WI38 (cell line): ENCODE results near the gene PLAGL2.

Experiments used
- H3K4me3 ChIP-seq: 2 replicates; pipeline ENCODE4 v1.5.1; 2011; ENCODE audit warnings: low read depth, mild to moderate bottlenecking, control low read depth, low read length
- TF ChIP-seq, protein P1 (sequence below): IDR thresholded peaks from 2 replicates; pipeline ENCODE4 v1.5.1; 2012; ENCODE audit warnings: low read depth, mild to moderate bottlenecking, control low read depth, low read length

The PLAGL2 gene

DNA sequence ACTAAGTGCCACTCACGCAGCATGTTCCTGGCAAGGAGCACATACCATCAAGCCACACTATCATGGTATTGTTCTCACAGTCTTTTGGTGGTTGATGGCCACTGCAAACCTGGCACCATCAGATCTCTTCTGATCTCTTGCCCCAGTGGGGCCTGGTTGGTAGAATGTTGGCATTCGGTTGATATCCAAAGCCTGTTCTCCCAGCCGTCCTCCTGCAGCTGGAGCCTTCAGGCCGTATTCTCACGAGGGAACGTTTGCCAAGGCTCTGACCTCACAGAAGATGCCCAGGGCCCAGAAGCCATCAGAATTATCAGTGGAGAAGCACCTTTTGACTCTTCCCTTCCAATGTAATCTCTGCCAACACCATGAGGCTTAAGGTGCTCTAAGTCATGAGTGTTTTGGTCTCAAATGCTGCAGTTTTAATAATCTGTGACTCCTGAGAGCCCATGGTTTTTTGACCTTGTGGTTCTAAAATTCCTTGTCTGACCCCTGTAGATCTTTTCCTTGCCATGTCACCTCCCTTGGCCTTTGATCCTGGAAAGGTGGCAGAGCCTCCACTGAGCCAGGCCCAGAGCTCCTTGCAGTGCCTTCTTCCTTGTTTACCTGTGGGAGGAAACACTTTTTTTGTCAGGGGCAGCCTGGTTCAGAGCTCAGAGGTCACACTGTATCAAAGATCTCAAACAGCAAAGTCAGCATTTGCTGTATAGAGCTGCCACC, 27.9 kb upstream of the PLAGL2 start:
- TF ChIP-seq, protein P1, sequence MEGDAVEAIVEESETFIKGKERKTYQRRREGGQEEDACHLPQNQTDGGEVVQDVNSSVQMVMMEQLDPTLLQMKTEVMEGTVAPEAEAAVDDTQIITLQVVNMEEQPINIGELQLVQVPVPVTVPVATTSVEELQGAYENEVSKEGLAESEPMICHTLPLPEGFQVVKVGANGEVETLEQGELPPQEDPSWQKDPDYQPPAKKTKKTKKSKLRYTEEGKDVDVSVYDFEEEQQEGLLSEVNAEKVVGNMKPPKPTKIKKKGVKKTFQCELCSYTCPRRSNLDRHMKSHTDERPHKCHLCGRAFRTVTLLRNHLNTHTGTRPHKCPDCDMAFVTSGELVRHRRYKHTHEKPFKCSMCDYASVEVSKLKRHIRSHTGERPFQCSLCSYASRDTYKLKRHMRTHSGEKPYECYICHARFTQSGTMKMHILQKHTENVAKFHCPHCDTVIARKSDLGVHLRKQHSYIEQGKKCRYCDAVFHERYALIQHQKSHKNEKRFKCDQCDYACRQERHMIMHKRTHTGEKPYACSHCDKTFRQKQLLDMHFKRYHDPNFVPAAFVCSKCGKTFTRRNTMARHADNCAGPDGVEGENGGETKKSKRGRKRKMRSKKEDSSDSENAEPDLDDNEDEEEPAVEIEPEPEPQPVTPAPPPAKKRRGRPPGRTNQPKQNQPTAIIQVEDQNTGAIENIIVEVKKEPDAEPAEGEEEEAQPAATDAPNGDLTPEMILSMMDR: no peak
- no peak overlapping the region for H3K4me3 ChIP-seq

DNA sequence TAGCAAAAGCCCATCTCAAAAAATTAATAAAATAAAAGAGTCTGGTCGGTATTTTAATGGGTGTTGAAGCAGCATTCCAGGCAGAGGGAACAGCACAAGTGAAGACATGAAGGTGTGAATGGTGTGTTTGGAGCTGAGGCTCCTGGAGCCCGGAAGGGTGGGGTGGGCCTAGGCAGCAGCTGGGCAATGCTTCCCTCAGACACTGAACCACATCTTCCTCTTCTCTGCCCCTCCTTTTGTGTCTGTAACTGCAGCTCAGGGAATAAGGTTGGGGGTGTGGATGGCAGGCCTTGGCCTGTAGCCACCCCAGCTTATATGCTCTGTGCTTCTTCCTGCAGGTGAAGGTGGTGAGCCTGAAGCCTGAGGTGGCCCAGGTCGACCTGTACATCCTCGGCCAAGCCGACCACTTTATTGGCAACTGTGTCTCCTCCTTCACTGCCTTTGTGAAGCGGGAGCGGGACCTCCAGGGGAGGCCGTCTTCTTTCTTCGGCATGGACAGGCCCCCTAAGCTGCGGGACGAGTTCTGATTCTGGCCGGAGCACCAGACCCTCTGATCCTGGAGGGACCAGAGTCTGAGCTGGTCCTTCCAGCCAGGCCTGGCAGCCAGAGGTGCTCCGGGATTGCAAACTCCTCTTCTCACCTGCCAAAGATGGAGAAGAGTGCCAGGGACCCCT, 26.7 kb upstream of the PLAGL2 start:
- H3K4me3 ChIP-seq: no peak overlapping the region
- TF ChIP-seq, protein P1: no peak

DNA sequence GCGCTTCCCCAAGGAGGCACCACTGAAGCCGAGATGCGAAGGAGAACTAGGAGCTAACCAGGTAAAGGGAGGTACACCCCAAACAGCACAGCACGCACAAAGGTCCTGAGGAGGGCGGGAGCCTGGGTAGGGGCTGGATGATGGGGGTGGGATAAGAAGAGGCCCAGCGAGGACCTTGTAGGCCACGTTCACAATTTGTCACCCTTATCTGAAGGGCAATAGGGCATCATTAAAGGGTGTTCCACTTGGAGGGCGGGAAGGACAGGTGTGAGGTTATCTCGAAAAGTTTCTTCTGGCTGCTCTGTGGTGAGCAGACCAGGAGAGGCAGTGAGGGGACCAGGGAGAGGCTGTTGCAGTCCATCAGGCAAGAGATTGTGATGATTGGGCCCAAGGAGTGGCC, 25.7 kb upstream of the PLAGL2 start:
- no peak overlapping the region for H3K4me3 ChIP-seq
- TF ChIP-seq, protein P1: no peak

DNA sequence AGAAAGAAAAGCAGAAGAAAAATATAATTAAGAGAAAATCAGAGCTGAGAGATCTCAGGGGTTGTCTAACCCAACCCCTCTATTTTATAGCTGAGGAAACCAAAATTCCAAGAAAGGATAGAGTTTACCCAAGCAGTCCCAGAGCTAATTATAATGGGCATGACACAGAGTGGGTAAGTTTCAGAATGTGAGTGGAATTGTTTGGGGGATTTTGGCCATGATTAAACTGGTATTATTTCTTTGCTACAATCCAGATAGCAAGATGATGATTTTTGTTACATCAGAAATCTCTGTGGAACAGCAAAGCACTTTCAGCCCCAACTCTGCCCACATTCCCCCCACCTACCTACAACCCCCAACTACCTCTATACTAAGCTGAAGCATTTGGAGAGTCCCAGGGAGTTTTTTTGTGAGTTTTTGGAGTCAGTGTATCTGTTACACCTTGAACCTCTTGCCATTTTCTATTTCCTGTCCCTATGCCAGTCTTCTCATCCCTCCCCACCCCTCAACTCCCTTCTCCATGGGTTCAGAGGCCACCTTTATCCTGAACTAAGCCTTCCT, 24.9 kb upstream of the PLAGL2 start:
- TF ChIP-seq, protein P1: no peak

DNA sequence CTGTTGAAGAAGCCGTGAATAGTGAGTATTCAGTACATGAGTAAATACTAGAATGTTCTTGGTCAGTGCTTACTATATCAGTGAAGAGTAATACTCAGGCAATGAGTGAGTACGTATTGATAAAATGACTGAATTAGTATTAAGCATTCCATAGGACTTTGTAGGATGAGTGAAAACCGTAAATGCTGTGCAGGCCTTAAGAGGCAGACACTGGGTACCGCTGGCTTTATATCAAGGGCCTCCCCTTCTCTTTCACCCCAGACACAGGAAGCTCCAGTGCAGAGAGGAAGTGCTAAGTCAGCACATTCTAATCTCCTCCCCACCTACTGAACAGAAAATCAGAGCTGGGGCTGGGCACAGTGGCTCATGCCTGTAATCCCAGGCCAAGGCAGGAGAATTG, 24.3 kb upstream of the PLAGL2 start:
- H3K4me3 ChIP-seq: no peak overlapping the region

More for the DNA sequence above, 24.9 kb upstream of the PLAGL2 start:
- no peak overlapping the region for H3K4me3 ChIP-seq

DNA sequence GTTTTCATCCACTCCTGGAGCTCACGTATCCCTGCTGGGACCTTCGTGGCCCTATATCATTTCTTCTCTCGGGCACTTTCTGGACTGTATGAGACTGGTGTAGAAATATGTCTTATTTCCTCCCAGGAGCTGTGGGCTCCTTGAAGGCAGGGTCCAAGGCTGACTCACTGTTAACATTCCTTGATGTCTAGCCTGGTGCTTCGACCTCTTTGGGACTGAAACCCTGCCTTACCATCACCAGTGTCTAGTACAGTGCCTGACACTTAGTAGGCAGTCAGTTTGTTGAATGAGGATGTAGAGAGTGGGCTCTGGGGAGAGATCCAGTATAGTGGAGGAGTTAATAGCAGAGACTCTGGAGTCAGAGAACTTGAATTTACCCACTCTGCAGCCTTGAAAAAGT, 23.7 kb upstream of the PLAGL2 start:
- H3K4me3 ChIP-seq: no peak overlapping the region
- TF ChIP-seq, protein P1: no peak

More for the DNA sequence above, 24.3 kb upstream of the PLAGL2 start:
- TF ChIP-seq, protein P1: no peak

DNA sequence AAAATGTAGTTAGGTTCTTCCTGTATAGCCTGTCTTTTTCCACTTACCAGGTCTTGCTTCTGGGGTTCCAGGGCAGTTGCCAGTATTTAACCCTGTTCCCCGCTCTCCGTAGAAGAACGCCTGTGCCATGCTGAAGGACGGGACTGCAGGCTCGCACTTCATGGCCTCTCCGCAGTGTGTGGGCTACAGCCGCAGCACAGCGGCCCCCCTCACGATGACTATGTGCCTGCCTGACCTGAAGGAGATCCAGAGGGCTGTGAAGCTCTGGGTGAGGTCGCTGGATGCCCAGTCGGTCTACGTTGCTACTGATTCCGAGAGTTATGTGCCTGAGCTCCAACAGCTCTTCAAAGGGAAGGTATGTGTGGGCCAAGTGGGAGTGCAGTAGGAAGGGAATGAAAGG, 23.2 kb upstream of the PLAGL2 start:
- H3K4me3 ChIP-seq: no peak overlapping the region
- TF ChIP-seq, protein P1: no peak
